GM18870 (cell line): Measurements from ENCODE around the gene NR1H2.
"Not testable (repeated sequence)": the region's sequence is repeated elsewhere in the genome, so short reads cannot be mapped to it uniquely, and the experiment has no call there.

Source experiments
- ATAC-seq: cut with Tn5 transposase; IDR thresholded peaks from one replicate; pipeline ENCODE4 v1.9.1; 2021; ENCODE audit warnings: moderate library complexity; ENCODE audit not compliant: unreplicated experiment

Gene NR1H2

GRCh38 chr19:50376166-50377050 is at the start of gene NR1H2:
NR1H2 (plus strand) TSS chr19:50376457; CDS start chr19:50377606, 1,149 bp downstream.
- ATAC-seq = peak; percentile 79

- ATAC-seq = no peak
Measured at GRCh38 chr19:50327013-50327412, 49.2 kb upstream of the NR1H2 start.

GRCh38 chr19:50327461-50328223 is 48.6 kb upstream of the NR1H2 start:
- ATAC-seq = no peak

- no peak for ATAC-seq
Measured at GRCh38 chr19:50328224-50328872, 47.9 kb upstream of the NR1H2 start.

- no peak for ATAC-seq
Measured at GRCh38 chr19:50328873-50329145, 47.4 kb upstream of the NR1H2 start.

- peak; percentile 50 for ATAC-seq
Measured at GRCh38 chr19:50329146-50329925, 46.9 kb upstream of the NR1H2 start, which contains the start of gene KCNC3. KCNC3 (minus strand) TSS chr19:50329377; CDS start chr19:50329082, 295 bp downstream.

- ATAC-seq = not testable (repeated sequence)
Measured at GRCh38 chr19:50329926-50330294, 46.3 kb upstream of the NR1H2 start.

- ATAC-seq = no peak
Measured at GRCh38 chr19:50330365-50331078, 45.7 kb upstream of the NR1H2 start.

DNA sequence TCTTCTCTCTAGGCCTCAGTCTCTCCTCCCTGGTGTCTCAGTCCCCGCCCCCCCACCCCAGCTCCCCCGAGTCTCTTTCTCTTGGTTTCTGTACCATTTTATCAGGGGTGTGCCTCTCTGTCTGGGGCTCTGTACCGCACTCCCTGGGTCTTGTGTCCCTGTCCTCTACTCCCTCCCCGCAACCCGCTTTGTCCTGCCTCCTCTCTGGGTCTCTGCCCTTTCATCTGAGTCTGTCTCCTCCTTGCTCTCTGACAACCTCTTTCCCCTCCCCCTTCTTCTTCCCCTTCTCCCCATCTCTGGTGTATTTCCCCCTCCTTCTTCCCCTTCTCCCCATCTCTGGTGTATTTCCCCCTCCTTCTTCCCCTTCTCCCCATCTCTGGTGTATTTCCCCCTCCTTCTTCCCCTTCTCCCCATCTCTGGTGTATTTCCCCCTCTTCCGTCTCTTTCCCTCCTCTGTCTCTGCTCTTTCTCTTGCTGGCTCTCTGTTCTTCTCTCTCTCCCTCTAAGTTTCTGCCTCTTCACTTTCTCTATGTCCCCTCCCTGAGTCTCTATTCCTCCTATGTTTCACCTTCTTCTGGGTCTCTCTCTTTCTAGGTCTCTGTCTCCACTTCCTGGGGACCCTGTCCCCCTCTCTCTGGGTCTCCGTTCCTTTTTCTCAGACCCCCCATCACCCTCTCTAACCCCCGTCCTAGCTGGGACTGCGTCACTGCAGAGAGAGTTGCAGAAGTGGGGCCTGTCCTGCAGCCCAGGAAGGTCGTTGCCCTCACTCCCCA is 44.9 kb upstream of the NR1H2 start:
- ATAC-seq = no peak

DNA sequence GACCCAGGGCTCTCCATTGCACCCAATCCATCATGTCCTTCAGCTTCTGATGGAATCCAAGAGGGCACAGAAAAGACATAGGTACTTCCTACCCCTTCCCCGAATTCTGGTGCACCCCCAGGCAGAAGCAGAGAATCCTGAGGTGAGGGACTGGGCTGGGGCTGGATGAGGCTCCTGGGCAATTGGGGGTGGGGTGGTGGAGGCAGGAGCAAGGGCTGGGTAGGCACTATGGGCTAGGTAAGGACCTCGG is 44.3 kb upstream of the NR1H2 start:
- no peak for ATAC-seq

DNA sequence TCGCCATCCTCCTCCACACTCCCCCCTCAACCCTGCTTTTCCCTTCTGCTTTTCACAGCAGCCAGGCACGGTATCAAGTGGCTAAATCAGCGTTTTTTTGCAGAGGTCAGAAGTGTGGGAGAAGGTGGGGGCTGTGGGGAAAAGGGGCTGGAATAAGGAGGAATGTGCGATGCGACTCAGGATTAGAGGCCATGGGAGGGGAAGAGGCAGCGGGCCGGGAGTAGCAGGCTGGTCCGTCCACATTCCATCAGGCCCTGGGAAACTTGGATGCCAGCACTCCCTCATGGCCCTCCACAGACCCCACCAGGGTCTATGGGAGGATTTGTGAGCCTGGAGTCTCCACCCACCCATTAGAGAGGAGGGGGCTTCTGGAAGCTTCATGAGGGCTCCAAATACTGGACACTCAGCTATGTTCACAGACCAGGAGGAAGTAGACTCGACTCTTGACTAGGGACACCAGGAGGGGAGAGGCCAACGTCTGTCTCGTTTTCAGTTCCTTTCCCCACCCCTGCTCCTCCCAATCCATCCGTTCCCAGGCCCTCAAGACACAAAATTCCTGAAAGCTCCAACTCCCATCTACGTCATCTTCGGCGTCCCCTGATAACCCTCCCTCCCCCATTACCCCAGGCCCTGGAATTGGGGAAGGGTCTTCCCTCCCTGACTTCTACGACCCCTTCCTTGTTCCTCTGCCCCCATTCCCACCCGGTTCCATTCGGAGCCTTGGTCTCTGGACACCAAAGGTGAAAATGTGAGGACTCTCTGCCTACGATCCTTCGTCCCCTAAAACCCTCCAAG is 43.8 kb upstream of the NR1H2 start:
- ATAC-seq = no peak

DNA sequence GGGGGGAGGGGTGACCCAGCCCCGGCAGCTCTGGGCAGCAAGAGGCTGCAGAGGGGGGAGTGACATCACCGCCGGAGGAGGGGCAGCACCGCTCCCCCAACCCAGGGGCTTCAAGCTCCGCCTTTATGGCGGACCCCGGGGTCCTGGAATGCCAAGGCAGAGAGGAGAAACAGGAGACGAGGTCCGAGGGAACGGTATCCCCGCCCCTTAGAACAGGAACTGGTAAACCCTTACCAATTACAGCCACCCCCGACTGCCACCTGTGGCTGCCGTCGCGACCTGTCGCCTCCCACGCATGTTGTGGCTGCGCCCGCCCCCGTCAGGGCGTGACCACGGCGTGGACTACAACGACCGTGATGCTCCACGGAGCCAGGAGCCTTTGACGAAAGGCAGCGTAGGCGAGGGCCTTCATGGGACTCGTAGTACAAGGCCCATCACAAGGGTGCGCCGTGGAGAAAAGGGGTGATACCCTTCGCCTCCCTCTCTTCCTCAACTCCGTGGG is 43.0 kb upstream of the NR1H2 start:
- peak; percentile 40 for ATAC-seq

GRCh38 chr19:50333737-50334617 is 42.3 kb upstream of the NR1H2 start:
- peak; percentile 24 for ATAC-seq

DNA sequence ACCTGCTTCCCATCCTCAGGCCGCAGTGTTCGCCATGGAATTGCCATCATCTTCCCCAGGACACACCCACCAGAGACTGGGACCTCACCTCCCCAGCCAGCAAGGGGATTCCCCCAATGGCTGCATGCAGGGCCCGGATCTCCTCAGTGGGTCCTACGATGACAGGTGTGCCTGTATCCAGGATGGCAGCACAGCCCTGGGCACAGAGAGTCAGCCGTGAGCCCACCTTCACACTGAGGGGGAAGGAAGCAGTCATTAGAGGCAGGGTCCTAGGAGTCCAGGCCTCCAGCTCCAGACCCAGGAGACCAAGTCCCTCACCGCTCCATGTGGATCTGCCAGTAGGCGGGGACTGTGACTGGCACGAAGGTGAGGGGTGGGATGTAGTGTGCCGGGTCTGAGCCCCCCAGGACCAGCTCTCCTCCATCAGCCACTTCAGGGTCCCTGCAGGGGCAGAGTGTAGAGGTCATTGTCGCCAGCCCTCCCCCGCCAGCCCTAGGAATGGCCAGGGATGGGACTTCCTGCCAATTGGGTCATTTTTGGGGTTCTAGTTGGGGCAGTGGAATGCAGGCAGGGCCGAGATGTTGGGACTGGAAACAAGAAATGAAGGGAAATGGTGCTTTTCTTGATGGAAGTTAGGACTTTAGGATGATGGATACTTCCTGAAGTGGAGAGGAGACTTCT is 41.4 kb upstream of the NR1H2 start:
- ATAC-seq = no peak

DNA sequence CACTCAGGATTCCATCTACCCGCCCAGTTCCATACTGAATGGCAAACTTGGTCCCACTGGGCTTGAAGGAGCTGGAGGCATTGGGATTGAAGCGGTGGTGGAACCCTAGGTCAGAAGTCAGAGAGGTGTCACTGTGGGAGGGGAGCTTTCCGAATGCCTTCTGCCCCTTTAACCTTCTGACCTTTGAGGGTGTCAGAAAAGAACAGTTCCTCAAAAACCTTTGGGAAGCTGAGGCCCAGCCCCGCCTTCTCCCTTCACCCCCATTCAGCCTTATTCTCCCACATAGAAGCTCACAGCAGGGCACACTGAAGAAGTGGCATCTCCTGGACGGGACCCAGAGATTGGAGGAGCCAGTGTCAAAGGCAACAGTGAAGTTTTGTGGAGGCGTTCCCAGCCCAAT is 39.2 kb upstream of the NR1H2 start:
- ATAC-seq = not testable (repeated sequence)

- ATAC-seq = no peak
Measured at GRCh38 chr19:50340331-50340730, 35.9 kb upstream of the NR1H2 start.

GRCh38 chr19:50341091-50341564 is 35.1 kb upstream of the NR1H2 start:
- ATAC-seq = peak; percentile 64
